B cell (primary cell): ENCODE data around the gene AKT1. TPM values are rescaled to one million over a fixed set of nuclear protein-coding genes. Genes with fewer than 3 reads are reported as not detected.

Experiments used
- ATAC-seq: fragments of 200-7000 bp; cut with Tn5 transposase; one replicate; pipeline ENCODE4 v1.10.0; 2021; ENCODE audit warnings: low read depth, mild to moderate bottlenecking, moderate number of reproducible peaks, moderate library complexity
- CTCF ChIA-PET: fragments of 350-600 bp; sonication (Branson Sonifier 250); formaldehyde crosslinking; loops from one replicate; lab custom pipeline; 2021; ENCODE audit warnings: antibody characterized with exemption, inconsistent platforms; lab: Charles Lee
- POLR2A ChIA-PET: fragments of 350-600 bp; sonication (Branson Sonifier 250); formaldehyde crosslinking; loops from one replicate; lab custom pipeline; 2021; ENCODE audit warnings: antibody characterized with exemption; lab: Charles Lee
- DNase-seq: peaks from one replicate; pipeline ENCODE4 v3.0.0; 2013
- H2AFZ ChIP-seq: 2 replicates; pipeline ENCODE4 v1.6.1; 2012; ENCODE audit warnings: mild to moderate bottlenecking, low read depth, low read length; ENCODE audit not compliant: insufficient read depth, poor library complexity, severe bottlenecking
- H3K27ac ChIP-seq, 2 donors: 1 replicate in 1 of 2; 2 replicates in 1 of 2; pipeline ENCODE4 v1.5.1; 2012 to 2013; ENCODE audit warnings: low read length in 2 of 2, mild to moderate bottlenecking in 2 of 2, moderate library complexity in 1 of 2
- H3K27me3 ChIP-seq, 4 experiments: fragments of 200-600 bp in 1 of 4; sonication (generic) in 1 of 4; replicated peaks in 1 of 4; 1 replicate in 2 of 4; 2 replicates in 2 of 4; pipeline versions ENCODE4 v1.6.1 to v1.7.0; 2013 to 2016; ENCODE audit warnings: low read length in 3 of 4, mild to moderate bottlenecking in 2 of 4, mixed read lengths in 1 of 4, moderate library complexity in 1 of 4; ENCODE audit not compliant: insufficient read depth in 4 of 4, control insufficient read depth in 3 of 4; ENCODE audit errors: control extremely low read depth in 1 of 4
- H3K36me3 ChIP-seq, 2 experiments: replicated peaks in 1 of 2; 1 replicate in 1 of 2; 2 replicates in 1 of 2; pipeline versions ENCODE4 v1.6.1 to v1.7.1; 2013; ENCODE audit warnings: low read length in 1 of 2; ENCODE audit not compliant: insufficient read depth in 2 of 2, control insufficient read depth in 1 of 2; ENCODE audit errors: control extremely low read depth in 1 of 2, extremely low read depth in 1 of 2
- H3K4me1 ChIP-seq, 2 donors: fragments of 200-600 bp in 1 of 2; sonication (generic) in 1 of 2; 1 replicate in 1 of 2; 2 replicates in 1 of 2; pipeline versions ENCODE4 v1.5.1 to v1.6.1; 2013 to 2017; ENCODE audit warnings: low read length in 2 of 2; ENCODE audit not compliant: control insufficient read depth in 2 of 2, insufficient read depth in 2 of 2
- H3K4me2 ChIP-seq: replicated peaks from 2 replicates; pipeline ENCODE3; 2012; ENCODE audit warnings: mild to moderate bottlenecking, low read depth, low read length; ENCODE audit not compliant: poor library complexity, severe bottlenecking
- H3K4me3 ChIP-seq, 5 experiments: fragments of 200-600 bp in 1 of 5; sonication (generic) in 1 of 5; 1 replicate in 3 of 5; 2 replicates in 2 of 5; pipeline versions ENCODE4 v1.5.1 to v1.7.0; 2011 to 2016; ENCODE audit warnings: low read length in 4 of 5, mild to moderate bottlenecking in 4 of 5, low read depth in 2 of 5, control low read depth in 1 of 5, moderate library complexity in 1 of 5; ENCODE audit not compliant: insufficient read depth in 1 of 5; ENCODE audit errors: control extremely low read depth in 1 of 5, extremely low read depth in 1 of 5
- H3K79me2 ChIP-seq: fragments of 200-600 bp; sonication (generic); one replicate; pipeline ENCODE4 v1.6.0; 2016; ENCODE audit warnings: low read length; ENCODE audit not compliant: control insufficient read depth, insufficient read depth
- H3K9ac ChIP-seq: fragments of 200-600 bp; sonication (generic); 2 replicates; pipeline ENCODE4 v1.6.1; 2017; ENCODE audit warnings: mild to moderate bottlenecking, low read length, moderate library complexity
- H3K9me3 ChIP-seq, 3 donors: one replicate each; pipeline versions ENCODE4 v1.6.1 to v1.7.1; 2013; ENCODE audit warnings: low read length in 2 of 3; ENCODE audit not compliant: control insufficient read depth in 2 of 3, insufficient read depth in 1 of 3; ENCODE audit errors: control extremely low read depth in 1 of 3
- H4K20me1 ChIP-seq: 2 replicates; pipeline ENCODE4 v1.6.0; 2012; ENCODE audit warnings: mild to moderate bottlenecking, low read length; ENCODE audit not compliant: insufficient read depth, control insufficient read depth, poor library complexity, severe bottlenecking
- H3K27ac Mint-ChIP-seq: one replicate; pipeline ENCODE4 v1.8.0; 2021; ENCODE audit warnings: mixed read lengths
- H3K27me3 Mint-ChIP-seq: one replicate; pipeline ENCODE4 v1.8.0; 2021; ENCODE audit warnings: mixed read lengths
- H3K4me1 Mint-ChIP-seq: one replicate; pipeline ENCODE4 v1.8.0; 2021; ENCODE audit warnings: mixed read lengths
- H3K4me3 Mint-ChIP-seq: one replicate; pipeline ENCODE4 v1.8.0; 2021; ENCODE audit warnings: mixed read lengths
- H3K9me3 Mint-ChIP-seq: one replicate; pipeline ENCODE4 v1.8.0; 2022; ENCODE audit warnings: mixed read lengths; ENCODE audit not compliant: insufficient read depth
- CTCF ChIP-seq: fragments of 200-600 bp; IDR thresholded peaks from one replicate; pipeline ENCODE4 v1.8.0; 2022; ENCODE audit warnings: antibody characterized with exemption, mild to moderate bottlenecking
- EZH2 ChIP-seq: IDR thresholded peaks from 2 replicates; pipeline ENCODE4 v1.6.1; 2012; ENCODE audit warnings: borderline replicate concordance, low read depth, mild to moderate bottlenecking, moderate library complexity, low read length; ENCODE audit not compliant: insufficient read depth, poor library complexity, severe bottlenecking
- WGBS: methylation state at CpG from one replicate; pipeline ENCODE4 v1.1.5; 2013; ENCODE audit warnings: missing lambda C conversion rate; ENCODE audit not compliant: insufficient coverage; 5-methylcytosine and 5-hydroxymethylcytosine counted together
- intact Hi-C: fragments of 100-400 bp; cut with micrococcal nuclease; formaldehyde crosslinking; loops from one replicate; pipeline ENCODE4 v1.10.0; 2022
- polyA plus RNA-seq: library from polyadenylated mRNA; depleted of rRNA; stranded (reverse); fragments of >200 nt; gene quantifications from 2 replicates; pipeline ENCODE4 v1.2.3, GENCODE V29; 2012
- total RNA-seq, 2 donors: library from RNA; stranded (reverse); fragments of 120-200 nt in 1 of 2; gene quantifications; 1 replicate in 1 of 2; 2 replicates in 1 of 2; pipeline versions ENCODE4 v1.2.3 to v1.2.4, GENCODE V29; 2013 to 2022

Gene AKT1
- total and polyA plus RNA-seq, 2 donors (not counting 1 experiment from before 2014, with no cell fraction given) = 71.1 to 90.1 TPM

GRCh38 chr14:104741108-104741802 lies 54.3 kb downstream of the AKT1 start:
- 89% methylated on average over 29 of the region's 29 CpGs for WGBS
- ATAC-seq (no peak), DNase-seq (no peak)
- Histone ChIP-seq H3K9ac (no peak overlapping the region), H3K36me3 (no peaks in the 10 kb centered on the region), H2AFZ (no peak overlapping the region), H3K27me3 (no peaks in the 10 kb centered on the region), H3K4me3 (no peak overlapping the region), H3K9me3 (no peaks in the 10 kb centered on the region), H3K4me2 (no peak overlapping the region), H3K79me2 (no peaks in the 10 kb centered on the region), H3K4me1 (no peaks in the 10 kb centered on the region), H3K27ac (no peak overlapping the region), H4K20me1 (no peaks in the 10 kb centered on the region)
- CTCF ChIA-PET = no interaction called here
- H3K4me1 Mint-ChIP-seq = no peaks in the 10 kb centered on the region
- no peak overlapping the region for H3K4me3 Mint-ChIP-seq
- intact Hi-C loops = no loop called here
- no peaks in the 10 kb centered on the region for H3K27me3 Mint-ChIP-seq
- TF ChIP-seq CTCF = no peak
- no peak for TF ChIP-seq EZH2
- POLR2A ChIA-PET = no interaction called here
- no peaks in the 10 kb centered on the region for H3K9me3 Mint-ChIP-seq
- no peak overlapping the region for H3K27ac Mint-ChIP-seq
